Hematopoietic multipotent progenitor cell treated with erythropoietin and hydrocortisone succinate and interleukin-3 and kit ligand, for 4 days (in vitro differentiated cells): ENCODE data around the gene SLC39A11.

ENCODE experiments used
- DNase-seq: peaks from one replicate; pipeline ENCODE4 v3.0.0-alpha.2; 2015

SLC39A11 gene

DNA sequence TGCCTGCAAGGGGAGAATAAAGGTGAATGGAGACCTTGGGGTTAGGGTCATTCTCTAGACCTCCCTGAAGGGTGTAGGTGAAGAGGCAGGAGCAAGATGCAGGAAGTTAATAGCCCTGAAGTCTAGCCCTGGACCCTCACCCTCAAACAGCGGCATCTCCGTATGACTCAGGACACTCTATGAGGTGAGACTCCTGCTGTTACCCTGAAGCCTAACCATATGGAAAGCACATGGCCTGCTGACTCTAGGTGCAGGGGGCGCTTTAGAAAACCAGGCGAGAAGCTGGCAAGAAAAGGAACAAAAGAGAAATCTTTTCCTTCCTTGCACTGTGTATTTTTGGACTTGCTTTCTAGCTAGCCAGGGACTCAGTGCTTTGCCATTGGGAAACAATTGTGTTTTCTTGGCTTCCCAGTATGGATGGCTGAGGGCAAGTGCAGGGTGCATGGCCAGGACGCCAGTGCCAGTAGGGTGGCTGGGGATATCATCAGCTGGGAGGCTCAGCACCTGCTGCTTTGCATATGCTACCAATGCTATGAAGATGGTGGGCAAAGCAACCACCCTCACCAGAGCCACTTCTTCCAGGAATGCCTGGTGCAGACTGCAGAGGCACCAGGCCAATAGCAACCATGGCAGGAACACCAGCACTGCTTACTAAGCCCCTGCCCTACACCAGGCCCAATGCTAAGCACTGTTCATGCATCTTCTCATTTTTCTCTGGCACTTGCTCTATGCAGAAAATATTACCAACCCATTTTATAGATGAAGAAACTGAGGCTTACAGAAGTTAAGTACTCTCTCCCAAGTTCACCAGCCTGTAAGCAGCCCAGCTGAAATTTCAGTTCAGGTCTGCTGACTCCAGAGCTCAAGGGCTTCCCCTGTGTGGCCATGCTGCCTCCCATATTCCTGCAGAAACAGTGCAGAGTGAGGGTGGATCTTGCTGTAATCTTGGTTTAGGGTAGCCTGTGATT, 425.1 kb downstream of the SLC39A11 start:
- DNase-seq, result no peak

DNA sequence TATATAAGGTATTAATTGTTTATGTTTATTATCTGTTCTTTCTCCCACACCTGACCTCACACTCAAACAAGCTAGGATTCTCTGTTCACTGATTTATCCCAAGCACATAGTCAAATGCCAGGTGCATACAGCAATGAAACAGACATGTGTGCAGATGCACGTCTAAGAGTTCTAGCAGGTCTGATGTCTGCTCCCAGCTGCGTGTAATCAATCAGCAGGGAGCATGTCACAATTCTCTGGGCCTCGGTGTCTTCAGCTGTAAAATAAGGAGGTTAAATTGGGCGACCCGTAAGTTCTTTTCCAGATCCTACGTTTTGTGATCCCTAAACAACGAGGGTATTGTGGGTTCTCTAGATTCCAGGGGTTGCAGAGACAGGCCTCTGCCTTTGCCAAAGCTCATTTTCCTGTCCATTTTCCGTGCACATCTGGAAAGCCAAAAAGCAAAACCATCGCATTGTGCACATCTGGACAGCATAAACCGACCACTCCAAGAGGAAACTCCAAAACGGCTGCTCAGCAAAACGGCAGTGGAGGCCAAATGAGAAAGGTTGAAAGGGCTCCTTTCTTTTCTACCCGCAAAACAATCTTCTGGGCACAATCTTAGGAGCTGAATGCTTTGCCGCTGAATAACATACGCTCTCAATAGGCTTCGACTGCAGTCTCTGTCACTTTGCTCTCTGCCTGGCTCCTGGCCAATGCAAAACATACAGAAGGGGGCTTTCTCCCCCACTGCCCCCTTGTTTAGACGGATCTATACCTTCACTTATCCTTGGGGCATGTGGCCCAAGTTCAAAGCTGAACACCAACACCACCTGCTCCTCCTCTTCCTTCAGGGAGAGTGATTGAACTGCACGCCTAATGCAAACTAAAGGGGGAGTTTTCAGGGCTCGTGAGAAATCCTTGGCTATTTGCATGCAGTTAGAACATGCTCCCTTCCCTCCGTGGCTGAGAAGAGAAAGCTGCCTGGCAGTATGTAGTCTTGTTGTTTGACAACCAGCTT, 426.3 kb downstream of the SLC39A11 start:
- no peak for DNase-seq

DNA sequence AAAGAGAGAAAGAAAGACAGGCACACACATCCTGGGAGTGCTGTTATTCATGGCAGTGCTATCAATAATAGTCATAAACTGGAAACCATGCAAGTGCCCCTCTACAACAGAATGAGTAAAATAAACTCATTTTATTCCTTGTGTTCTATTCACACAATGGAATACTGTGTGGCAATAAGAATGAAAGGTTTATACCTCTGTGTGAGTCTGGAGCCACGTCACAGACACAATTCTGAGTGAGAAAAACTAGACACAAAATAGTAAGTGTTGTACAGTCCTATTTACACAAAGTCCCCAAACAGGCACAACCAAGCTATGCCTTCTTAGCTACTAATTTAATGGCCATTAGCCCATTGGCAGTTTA, 429.7 kb downstream of the SLC39A11 start:
- DNase-seq, result no peak

DNA sequence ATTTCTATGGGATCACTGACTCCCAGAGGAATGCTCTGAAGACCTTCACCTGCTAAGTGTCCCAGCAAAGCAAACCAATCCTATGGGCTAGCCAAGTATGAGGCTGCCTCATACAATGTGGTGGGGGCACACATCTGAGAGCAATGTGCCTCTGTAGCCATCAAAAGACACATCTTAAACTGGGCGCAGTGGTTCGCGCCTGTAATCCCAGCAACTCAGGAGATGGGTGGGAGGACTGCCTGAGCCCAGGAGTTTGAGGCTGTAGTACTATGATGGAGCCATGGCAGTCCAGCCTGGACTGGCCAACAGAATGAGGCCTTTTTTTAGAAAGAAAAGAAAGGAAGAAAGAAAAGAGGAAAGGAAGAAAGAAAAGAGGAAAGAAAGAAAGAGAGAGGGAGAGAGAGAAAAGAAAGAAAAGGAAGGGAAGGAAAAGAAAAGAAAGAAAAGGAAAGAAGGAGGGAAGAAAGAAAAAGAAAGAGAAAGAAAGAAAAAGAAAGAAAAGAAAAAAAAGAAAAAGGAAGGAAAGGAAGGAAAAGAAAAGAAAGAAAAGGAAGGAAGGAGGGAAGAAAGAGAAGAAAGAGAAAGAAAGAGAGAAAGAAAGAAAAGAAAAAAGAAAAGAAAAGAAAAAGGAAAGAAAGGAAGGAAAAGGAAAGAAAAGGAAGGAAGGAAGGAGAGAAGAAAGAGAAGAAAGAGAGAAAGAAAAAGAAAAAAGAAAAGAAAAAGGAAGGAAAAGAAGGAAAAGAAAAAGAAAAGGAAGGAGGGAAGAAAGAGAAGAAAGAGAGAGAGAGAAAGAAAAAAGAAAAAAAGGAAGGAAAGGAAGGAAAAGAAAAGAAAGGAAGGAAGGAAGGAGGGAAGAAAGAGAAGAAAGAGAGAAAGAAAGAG, 430.3 kb downstream of the SLC39A11 start:
- no peak for DNase-seq

DNA sequence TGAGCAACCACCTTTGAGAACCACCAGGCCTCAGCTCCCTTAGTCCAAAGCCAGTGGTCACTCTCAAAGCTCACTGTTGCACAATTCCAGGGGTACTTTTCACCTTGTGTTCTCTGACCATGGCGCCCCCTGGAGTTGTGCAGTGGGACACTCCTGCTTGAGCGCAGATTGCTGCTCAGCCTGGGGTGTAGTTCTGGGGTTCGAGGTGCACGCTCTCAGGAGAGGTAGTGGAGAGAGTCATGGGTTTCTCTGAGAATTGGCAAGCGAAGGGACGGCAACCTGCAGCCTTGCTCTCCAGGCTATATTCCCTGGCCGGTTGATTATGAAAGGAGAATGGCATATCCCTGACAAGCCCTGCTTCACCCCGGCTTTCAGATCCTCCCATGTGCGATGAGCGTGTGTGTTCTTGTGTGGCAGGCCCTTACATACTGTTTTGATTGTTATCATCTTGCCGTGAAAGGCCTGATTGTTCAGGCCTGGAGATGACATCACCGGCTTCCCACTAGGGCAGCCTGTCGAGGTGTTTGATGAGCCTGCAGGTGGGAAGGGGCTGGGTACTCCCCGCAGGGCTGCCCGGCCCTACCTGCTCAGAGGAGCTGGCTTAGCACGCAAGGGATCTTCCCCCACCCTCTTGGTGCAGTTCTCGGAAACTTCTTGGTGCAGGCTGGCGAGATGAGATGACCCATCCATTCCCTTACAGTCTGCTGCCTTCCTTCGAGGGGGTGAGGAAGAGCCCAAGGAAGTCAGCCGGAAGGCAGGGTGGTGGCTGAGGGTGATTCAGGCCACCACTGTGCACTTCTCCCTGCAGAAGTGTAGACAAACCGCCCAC, 431.2 kb downstream of the SLC39A11 start:
- no peak for DNase-seq

DNA sequence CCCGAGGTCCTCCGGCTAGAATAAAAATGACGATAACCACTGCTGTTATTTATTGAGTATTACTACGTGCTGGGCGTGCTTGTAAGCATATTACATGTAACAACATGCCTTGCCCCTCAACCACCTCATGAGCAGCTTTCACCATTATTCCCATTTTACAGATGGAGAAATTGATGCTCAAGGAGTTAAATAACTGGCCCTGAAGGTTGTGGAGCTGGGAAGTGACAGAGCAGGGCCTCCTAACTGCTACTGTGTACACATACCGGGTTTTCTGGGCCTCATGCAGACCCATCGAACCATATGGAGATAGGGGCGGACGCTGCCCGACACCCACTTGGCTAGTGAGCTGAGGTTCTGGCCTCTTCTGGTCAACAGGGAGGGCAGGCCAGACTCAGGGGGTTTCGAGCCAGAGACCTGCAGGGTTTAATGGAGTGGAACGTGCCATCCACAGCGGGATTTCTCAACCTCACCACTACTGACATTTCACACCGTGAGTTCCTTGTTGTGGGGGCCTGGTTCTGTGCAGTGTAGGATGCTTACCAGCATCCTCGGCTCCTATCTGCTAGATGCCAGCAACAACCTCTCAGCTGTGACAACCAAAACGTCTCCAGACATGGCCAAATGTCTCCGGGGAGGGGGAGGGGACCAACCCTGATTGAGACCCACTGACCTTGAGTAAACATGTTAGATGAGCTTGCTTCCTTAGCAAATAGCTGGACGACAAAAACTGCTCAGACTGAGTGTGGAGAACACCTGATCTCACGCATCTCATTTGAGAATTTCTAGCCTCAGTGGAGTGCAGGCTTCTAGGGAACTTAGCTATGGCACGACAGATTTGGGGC, 432.0 kb downstream of the SLC39A11 start:
- no peak for DNase-seq

DNA sequence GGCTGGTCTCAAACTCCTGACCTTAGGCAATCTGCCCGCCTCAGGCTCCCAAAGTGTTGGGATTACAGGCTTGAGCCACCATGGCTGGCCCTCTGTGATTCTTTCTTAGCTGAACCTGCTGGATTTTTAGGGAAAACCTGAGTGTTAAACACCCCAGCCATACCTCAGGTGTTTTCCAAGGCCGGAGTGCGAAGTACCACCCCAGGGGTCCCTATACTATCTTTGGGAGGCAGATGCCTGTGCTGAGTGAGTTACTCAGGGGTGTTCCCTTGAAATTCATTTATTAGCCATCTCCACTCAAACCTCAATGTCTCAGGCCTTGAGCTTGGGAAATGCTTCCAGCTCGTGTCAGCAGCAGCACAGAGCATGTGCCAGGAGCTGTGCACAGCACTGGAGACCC, 432.7 kb downstream of the SLC39A11 start:
- no peak for DNase-seq

DNA sequence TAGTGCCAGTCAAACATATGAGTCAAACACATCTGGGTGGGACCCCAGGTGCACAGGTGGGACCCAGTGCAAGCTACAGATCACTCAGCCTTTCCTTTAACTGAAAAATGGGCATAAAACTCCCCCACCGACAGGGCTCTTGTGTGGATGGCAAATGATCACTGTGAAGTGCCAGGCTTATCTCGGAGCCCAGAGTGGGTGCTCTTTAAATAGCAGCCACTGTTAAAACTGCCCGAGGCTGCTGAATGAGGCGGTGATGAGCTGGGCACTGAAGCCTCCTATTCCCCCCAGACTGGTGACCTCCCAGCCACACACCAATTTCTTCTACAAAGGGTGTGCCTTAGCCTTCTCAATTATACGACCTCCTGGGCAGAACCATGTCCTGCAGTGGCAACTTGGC, 433.8 kb downstream of the SLC39A11 start:
- peak; percentile 42 for DNase-seq

DNA sequence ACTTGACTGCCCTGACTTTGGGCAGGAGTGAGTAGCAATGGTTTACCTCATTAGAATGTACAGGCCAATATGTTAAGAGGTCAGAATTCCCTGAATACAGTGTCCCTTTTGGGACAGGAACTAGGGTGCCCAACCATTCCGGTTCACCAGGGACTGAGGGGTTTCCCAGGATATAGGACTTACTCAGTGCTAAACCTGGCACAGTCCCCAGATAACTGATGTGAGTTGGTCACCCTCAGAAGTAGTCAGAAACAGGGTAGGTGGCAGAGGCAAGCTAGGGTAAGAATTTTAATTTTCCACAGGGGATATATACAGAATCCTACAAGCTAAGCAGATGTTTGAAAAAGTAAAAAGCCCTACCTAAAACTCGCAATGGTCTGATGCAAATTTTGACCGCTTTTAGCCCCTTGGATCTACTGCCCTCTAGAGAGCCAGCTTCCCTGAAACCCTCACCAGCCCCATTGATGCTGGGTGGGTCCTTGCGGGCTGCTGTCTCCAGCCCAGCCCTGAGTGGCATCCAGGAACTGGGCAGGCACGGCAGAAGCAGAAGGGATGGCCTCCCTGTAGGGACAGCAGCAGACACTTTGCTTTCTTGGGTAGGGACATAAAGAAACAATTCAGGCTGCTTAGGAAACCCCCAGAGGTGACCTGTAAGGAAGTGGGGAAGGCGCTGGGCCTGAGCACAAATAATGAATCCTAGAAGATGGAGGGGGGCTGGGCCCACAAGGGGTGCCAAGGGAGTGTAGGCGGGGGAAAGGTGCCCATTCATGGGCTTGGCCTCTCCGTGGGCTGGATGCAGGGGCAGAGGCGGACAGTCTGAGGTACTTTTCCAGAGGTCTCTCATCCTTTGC, 434.8 kb downstream of the SLC39A11 start:
- peak; percentile 48 for DNase-seq

DNA sequence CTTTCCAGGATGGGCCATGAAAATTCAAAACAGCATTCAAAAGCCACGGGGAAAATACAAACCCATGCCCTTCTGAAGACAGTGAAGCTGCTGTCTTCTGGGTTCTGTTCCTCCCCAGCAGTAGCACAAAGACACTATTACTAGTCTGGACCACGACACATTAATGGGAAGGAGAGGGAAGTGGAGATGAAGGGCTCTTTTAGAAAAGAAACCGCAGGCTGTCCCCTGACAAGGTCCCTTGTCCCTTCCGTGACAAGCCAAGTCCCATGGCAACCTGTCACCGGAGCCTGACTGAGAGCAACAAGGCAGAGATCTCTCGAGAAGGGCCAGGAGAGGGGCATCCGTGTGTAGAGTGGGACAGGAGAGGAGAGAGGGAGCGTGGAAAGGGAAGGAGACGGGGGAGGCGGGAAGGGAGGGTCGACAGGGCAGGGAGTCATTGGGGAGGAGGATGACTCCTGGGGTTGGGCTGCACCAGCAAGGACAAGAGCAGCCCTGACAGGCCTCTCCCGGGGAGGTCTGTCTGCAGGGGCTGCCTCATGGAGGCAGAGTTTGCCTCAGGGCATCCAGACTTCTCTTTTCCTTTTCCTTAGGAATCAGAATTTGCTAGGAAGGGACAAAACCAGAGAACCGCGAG, 436.2 kb downstream of the SLC39A11 start:
- DNase-seq, result no peak

DNA sequence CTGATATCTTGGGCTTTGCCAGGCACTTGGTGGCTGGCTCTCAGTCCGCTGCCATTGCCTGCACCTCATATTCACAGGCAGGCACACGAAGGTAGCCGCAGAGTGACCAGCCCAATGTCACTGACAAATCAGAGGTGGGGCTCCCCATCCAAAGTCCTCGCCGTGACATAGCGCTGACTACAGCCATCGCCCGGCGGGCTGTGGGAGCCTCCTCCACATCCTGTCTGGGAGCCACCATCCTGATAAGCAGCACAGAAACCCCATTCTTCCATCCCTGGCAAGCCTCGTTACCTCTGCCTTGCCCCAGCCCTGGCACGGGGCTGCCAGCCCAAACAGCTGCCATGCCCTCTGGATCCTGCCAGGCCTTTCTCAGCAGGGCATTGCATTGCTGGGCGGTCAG, 437.8 kb downstream of the SLC39A11 start:
- no peak for DNase-seq

DNA sequence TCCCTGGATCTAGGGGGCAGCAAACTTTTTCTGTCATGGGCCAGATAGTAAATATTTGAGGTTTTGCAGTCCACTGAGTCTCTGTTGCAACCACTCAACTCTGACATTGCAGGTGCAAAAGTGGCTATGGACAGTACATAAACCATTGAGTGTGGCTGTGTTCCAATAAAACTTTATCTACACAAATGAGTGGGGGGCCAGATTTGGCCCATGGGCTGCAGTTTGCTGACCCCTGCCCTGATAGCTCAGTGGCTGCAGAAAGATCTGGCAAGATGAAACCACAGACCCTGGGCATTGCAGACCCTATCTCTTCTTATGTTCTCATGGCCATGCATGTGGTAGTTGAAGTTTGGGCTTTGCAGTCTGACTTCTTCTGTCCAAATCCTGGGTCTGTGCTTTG, 440.5 kb downstream of the SLC39A11 start:
- DNase-seq, result no peak

DNA sequence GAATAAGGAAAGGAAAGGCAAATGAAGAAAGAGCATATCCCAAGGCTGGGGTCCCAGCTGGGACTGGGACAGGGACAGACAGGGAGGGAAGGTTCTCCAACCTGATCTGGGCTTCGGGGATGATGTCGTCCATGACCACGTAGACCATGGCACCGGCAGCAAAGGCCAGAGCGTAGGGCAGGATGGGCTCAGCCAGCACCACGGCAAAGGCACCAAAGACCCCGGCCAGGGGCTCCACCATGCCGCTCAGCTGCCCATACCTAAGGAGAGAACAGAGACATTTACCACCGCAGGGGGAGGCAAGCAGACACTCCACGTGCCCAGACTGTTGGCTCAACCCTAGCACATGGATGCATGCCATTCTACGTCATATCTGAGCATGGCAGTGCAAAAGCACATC, 443.8 kb downstream of the SLC39A11 start:
- DNase-seq, result no peak

DNA sequence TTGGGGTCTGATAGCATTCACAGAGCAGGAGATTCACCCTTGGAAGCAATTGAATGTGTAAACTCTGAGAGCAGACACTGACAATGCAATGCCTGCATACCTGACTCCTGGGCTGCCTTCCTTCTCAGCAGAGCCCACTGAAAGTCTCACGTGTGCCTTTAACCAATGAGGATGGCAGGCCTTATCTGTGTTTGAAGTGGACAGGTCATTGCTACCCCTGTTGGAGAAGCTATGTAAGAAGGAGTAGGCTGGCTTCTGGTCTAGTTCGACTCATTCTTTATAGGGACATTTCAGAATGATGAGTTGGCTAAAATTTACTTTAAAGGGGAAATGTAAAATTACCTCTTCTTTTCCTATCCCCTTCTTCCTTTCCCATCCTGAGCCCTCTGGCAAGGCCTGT, 446.3 kb downstream of the SLC39A11 start:
- no peak for DNase-seq

DNA sequence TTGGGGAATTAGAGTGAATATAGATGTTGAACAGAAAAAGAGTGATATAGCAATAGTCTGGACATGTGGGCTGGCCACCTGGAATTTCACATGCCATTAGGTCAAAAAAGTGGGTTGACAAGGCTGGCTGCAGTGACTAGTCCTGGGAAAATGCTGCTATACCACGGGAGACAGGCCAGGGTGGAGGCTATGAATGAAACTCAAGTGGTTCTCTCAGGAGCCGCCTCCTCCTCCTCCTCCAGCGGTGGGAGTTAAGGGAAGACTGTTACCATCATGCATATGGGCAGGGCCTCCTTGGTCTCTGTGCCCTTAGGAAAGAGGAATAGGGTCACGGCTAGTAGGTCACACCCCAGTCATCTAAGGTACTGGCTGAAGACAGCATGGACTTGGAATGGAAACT, 448.0 kb downstream of the SLC39A11 start:
- no peak for DNase-seq

DNA sequence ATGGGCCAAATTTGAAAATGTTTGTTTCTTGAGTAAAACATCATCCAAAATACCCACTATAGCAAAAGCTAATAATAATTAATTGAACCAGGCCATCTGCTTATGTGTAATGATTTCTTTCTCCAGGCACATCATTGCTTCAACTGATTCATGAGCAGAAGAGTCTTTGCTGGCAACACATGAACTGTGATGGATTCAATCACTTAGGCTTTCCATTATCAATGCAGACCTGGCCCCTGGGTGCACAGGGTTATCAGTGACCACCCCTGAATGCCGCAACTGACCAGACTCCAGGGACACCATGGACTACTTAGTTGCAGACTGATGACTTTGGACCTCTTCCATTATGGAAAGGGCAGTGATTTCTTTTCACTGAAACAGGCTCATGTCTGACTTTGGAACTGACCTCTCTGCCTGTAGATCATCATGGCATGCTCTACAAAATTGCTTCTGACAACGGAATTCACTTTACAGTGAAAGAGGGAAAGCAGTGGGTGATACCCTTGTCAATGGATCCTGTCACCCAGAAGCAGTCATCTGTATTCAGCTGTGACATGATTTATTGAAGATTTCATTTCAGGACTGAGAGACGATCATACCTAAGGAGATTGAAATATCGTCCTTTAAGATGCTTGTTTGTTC, 448.8 kb downstream of the SLC39A11 start:
- no peak for DNase-seq

DNA sequence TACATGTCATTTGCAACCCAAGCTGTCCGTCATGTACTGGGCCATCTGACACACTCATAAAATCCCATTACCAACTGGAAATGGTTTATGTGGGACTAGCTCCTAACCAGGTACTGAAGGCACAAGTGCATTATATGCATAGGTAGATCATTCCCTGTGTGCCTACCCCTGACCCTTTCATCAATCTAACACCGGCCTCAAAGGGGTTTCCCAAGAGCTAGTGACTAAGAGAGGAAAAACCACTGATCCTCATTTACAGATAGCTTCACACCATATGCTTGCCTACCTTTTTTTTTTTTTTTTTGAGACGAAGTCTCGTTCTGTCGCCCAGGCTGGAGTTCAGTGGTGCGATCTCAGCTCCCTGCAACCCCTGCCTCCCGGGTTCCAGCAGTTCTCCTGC, 449.8 kb downstream of the SLC39A11 start:
- DNase-seq, result no peak

DNA sequence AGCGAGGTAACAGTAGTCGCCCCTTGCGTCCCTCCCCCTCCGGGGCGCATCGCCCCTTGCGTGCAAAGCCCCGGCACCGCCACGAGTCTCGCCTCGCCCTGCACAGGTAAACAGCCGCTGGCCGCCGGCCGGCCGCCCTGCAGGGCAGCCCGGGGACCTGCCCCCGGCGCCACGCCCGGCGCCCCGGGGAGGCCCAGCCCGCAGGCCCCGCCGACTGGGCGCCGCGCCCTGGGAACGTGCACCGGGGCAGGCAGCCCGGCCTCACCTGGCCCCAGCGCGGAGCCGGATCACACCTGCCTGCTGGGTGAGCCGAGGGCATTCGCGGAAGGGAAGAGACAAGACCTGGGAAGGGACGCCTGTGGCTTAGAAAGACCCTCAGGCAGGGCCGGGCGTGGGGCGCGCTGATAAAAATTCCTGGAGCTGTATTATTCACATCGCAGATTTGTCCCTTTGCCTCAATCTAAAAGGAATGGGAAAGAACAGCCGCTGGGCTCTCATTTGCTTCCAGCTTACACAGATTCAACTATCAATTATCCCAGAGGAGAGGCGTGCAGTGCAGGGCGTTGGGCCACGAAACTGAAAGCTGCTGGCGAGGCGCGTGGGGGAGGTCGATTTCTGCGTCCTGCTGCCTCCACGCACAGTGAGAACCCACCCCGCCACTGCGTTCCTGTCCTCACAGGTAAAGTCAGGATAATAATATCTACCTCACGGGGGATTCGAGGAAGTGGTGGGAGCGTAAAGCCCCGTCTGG, 451.9 kb downstream of the SLC39A11 start:
- DNase-seq, result no peak
